ENCODE results near the gene HSPB9. TPM values are rescaled to one million over a fixed set of nuclear protein-coding genes. Genes with fewer than 3 reads are reported as not detected.

Gene HSPB9
- total RNA-seq, 1 donor = not detected

DNA sequence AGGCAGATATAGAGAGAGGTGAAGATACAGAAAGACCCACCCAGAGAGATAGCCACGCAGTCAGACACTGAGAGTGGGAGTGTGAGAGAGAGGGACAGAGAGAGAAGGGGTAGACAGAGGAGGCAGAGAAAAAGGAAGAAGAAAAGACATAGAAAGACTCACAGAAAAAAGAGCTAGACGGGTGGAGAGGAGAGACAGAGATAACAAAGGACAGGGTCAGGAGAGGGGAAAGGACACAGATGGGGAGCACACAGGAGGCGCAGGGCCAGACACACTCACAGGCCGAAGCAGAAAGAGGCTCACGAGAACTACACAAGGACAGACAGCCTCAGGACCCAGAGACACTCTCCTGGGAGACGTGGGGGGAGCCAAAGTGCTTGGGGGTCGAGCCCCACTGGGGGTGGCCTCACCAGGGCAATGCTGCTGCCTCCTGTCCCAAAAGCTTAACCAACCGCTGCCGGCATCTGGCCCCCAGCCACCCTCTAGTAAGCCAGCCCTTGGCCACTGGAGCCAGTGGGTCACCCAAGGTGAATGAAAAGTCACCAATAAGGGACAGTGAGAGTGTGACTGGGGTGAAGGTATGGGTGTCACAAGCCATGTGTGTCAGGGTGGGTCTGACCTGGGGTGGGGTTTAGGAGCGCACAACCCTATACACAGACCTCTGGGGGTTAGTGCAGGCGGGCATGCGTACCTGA lies 28.1 kb upstream of the HSPB9 start:
- no peak for DNase-seq (ENCODE audit: low read depth)
- TF ChIP-seq, protein P1, sequence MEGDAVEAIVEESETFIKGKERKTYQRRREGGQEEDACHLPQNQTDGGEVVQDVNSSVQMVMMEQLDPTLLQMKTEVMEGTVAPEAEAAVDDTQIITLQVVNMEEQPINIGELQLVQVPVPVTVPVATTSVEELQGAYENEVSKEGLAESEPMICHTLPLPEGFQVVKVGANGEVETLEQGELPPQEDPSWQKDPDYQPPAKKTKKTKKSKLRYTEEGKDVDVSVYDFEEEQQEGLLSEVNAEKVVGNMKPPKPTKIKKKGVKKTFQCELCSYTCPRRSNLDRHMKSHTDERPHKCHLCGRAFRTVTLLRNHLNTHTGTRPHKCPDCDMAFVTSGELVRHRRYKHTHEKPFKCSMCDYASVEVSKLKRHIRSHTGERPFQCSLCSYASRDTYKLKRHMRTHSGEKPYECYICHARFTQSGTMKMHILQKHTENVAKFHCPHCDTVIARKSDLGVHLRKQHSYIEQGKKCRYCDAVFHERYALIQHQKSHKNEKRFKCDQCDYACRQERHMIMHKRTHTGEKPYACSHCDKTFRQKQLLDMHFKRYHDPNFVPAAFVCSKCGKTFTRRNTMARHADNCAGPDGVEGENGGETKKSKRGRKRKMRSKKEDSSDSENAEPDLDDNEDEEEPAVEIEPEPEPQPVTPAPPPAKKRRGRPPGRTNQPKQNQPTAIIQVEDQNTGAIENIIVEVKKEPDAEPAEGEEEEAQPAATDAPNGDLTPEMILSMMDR (IDR thresholded peaks at IDR 0.05; ENCODE audit: insufficient read depth, low read length) = no peak
- no peak overlapping the region for H3K4me3 ChIP-seq (ENCODE audit: low read depth, low read length)

DNA sequence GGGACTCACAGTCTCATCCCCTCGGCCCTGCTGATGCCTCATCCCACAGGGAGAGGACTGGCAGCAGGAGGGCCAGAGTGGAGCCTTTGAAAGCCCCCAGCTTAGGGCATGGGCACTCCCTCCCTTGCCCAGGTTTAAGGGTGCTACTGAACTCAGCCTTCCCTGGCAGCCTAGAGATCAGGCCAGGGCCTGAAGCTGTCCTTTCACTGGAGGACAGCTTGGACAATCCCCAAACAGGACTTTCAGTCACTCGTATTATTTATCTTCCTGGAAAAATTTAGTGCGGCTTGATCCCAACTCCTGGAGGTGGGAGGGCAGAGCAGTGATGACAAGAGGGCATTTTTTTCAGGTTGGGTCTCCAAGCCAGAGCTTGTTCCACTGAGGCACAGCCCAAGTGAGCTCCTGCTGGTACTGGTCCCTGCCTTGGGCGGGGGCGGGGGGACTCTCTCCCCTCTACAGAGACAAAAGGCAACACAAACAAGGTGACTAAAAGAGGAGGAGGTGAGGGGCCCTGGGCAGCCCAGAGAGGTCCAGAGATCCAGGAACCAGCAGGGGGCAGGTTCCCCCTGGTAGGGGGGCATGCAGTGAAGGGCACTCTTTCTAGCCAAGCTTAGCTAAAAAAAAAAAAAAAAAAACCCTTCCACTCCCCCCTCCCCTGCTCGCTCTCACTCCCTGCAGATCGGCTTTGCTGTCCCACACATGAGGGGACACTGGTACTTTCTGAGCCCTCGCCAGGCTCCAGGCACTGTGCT lies 26.1 kb upstream of the HSPB9 start:
- DNase-seq (ENCODE audit: low read depth) = no peak
- H3K4me3 ChIP-seq (ENCODE audit: low read depth, low read length) = no peak overlapping the region
- TF ChIP-seq, protein P1 (IDR thresholded peaks at IDR 0.05; ENCODE audit: insufficient read depth, low read length) = no peak

DNA sequence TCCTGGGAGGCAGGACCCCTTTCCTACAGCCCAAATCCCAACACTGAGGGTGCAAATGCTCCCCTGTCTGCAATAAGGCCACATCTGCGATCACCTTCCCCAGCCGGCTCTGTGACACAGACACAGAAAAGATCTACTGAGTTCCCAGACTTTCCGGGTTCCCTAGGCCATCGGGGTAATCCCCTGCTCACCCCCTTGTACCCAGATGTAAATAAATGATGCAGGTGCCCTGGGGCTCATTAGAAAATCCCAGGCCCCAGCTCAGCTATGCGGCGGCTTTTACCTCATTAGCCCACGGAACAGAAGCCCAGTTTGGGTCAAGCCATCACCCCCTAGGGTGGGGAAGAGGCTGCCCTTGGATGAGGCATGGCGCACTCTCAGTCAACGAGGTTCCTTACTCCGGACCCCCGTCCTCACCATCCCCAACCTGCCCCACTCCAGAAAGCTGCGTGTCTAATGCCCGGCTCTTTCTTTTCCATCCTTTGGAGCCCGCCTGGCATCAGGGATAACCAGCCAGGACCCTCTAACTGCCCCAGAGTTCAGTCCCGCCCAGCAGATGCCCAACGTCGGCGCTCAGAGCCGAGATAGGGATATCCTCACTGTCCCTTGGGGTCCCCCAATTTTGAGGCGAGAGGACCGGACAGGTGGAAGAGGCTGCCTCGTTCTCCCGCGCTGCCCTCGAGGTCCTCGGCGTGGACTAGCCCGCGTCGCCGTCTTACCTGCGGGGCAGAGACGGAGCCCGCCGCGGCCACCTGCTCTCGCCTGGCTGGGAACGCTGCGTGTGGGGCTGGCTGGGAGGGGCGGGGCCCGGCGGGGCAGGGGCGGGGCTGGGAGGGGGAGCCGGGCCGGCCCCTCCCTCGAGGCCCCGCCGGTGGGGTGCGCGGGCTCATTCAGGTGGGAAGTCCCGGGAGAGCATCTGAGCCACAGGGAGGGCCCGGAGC lies 24.6 kb upstream of the HSPB9 start, which contains the start of gene ZNF385C:
Gene ZNF385C (minus strand): TSS at position 783 of the 941 bp plus-strand sequence. CDS start 35,417 bp downstream, outside the sequence.
- no peak within 1 kb of the TSS for H3K4me3 ChIP-seq (ENCODE audit: low read depth, low read length)
- TF ChIP-seq, protein P1 (IDR thresholded peaks at IDR 0.05; ENCODE audit: insufficient read depth, low read length) = no peak
- DNase-seq (ENCODE audit: low read depth) = no peak

DNA sequence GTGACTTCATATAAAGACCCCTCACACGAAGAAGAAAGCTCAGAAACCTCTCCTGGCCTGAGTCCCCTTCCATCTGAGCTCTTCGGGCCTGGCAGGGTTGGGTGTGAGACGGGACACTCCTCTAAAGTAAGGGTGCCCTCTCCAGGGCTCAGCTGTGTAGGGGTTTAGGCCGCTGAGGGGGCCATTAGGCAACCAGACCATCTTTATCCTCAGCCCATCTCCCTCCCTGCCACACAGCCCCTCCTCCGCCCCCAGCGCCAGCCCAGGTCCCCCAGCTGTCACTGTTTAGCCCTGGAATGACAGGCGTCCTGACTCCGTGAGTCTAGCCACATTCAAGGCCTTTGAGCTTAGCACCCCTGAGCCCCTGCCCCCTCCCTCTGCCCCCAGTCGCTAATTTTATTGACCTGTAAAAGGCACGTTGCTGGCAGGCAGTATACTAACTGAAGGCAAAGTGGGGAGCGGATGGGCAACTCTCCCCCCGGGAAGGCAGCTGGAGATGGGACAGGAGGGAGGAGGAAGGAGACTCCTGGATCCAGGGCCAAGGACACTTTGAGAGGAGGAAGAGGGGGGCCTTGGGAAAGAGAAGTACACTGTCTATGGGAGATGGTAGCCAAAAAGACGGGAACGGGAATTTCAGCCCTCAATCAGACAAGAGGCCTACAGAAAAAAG lies 23.7 kb upstream of the HSPB9 start:
- TF ChIP-seq, protein P1 (IDR thresholded peaks at IDR 0.05; ENCODE audit: insufficient read depth, low read length) = no peak
- no peak for DNase-seq (ENCODE audit: low read depth)

DNA sequence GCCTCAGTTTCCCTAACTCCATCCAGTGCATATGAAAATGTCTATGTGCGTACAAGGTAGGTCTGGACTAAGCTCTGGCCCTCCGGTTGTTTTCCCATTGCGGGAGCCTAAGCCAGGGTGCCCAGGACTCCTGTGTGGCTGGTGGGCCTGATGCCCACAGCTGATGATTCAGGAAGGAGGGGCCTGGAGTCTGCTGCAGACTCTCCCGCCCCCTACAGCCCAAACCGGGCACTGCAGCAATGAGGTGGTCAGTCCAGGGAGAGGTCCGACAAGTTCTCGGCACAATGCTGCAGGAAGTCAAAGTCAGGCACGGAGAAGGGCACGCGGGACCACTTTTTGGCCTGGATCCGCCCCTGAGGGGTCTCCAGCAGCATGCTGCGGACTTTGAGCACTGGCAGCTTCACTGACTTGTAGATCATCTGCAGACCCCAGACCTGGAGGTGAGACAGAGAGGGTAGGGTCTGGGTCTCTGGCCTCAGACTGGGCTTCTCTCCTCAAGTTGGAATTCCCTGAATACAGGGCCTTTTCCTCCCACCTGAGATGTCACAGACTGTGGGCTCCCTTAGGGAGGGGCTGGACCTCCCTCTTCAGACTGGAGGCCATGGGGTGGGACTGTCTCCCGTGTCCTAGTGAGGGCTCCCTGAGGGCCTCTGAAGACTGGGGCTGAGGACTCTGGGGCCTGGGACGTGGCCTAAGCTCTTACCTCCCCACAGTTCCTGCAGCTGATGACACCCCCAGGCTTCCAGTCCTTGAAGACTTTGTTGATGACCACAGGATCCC lies 20.9 kb upstream of the HSPB9 start:
- TF ChIP-seq, protein P1 (IDR thresholded peaks at IDR 0.05; ENCODE audit: insufficient read depth, low read length) = peak; percentile 97
- DNase-seq (ENCODE audit: low read depth) = peak; percentile 74
- no peak overlapping the region for H3K4me3 ChIP-seq (ENCODE audit: low read depth, low read length)

More for the DNA sequence above, 23.7 kb upstream of the HSPB9 start:
- no peak overlapping the region for H3K4me3 ChIP-seq (ENCODE audit: low read depth, low read length)
